ENCODE results near the gene TNFSF4. TPM values are rescaled to one million over a fixed set of nuclear protein-coding genes. Genes with fewer than 3 reads are reported as not detected.

The TNFSF4 gene
- total and polyA plus RNA-seq, 2 of the 4 experiments (the other 2 are of a cell fraction), result 13.4 to 19.7 TPM

DNA sequence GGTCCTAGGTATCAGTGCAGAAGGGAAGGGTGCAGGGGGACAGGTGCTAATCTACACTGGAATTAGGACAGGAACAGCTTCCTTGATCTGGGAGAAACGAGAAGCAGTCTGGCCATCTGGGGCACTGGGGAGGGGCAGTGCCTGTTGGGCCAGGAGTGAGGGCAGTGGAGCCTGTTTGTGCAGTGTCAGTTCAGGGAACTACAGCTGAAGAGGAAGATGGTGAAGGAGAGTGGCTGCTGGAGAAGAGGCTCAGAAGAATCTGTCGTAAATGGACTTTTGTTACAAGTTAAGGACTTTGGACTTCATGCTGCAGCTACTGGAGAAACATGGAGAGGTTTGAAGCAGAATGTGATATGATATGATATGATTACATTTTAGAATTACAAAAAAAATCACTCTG, 3.2 kb upstream of the TNFSF4 start:
- Histone ChIP-seq H2BK120ac (ENCODE audit: low read depth, low read length) (no peak overlapping the region), H3K9ac (ENCODE audit: low read depth, low read length) (no peak overlapping the region), H3K27ac (ENCODE audit: insufficient read depth, low read length) (no peak overlapping the region), H3K9me3 (ENCODE audit: control insufficient read depth, insufficient read depth, low read length) (no peaks in the 10 kb centered on the region), H3K56ac (ENCODE audit: extremely low read depth, insufficient read depth, low read length) (no peak overlapping the region), H3K4me3 (ENCODE audit: insufficient read depth, low read depth, low read length) (no peak overlapping the region), H2BK5ac (ENCODE audit: low read depth, low read length, poor library complexity, severe bottlenecking) (no peak overlapping the region), H3K9me1 (ENCODE audit: insufficient read depth, low read length) (no peaks in the 10 kb centered on the region; the same call in 1 of the 2 replicates), H3K23ac (ENCODE audit: low read depth, low read length) (no peak overlapping the region), H4K20me1 (ENCODE audit: insufficient read depth, low read length) (no peaks in the 10 kb centered on the region), H3K14ac (replicated peaks; ENCODE audit: low read depth, low read length) (no peak overlapping the region), H3K36me3 (ENCODE audit: control insufficient read depth, insufficient read depth, low read length) (no peaks in the 10 kb centered on the region), H4K5ac (ENCODE audit: low read depth, low read length) (no peak overlapping the region), H4K91ac (ENCODE audit: insufficient read depth, low read depth, low read length) (no peak overlapping the region), H2AFZ (replicated peaks; ENCODE audit: low read length, poor library complexity) (peak overlapping the region; percentile 29), H3K4me1 (ENCODE audit: control insufficient read depth, insufficient read depth, low read length) (peaks cover 8% of the 10 kb centered on the region), H3K79me1 (ENCODE audit: low read depth in 1 of 2, low read length in 2 of 2) (peaks cover 0 to 10% of the 10 kb centered on the region in 2 experiments; a peak in 1 of 4 replicates), H3K18ac (ENCODE audit: low read depth, low read length) (no peak overlapping the region), H2BK20ac (ENCODE audit: low read depth, low read length) (no peak overlapping the region), H2BK15ac (ENCODE audit: low read depth, low read length) (no peak overlapping the region), H2AK5ac (ENCODE audit: low read depth, low read length) (0 out of 2 replicates have a peak overlapping the region, but pooled peaks have one; percentile 3), H3K4ac (ENCODE audit: low read depth, low read length) (0 out of 2 replicates have a peak overlapping the region, but pooled peaks have one; percentile 42), H3K27me3 (ENCODE audit: control insufficient read depth, insufficient read depth, low read length) (no peaks in the 10 kb centered on the region), H3K4me2 (ENCODE audit: low read depth, low read length) (no peak overlapping the region), H4K8ac (ENCODE audit: low read depth in 2 of 2, low read length in 2 of 2) (no peak overlapping the region), H2AK9ac (replicated peaks; ENCODE audit: low read depth, low read length, poor library complexity) (no peak overlapping the region)
- TF ChIP-seq POLR2A (IDR thresholded peaks at IDR 0.05; ENCODE audit: low read depth, low read length) (no peak), MXI1 (IDR thresholded peaks at IDR 0.05; ENCODE audit: borderline replicate concordance, low read depth, low read length) (no peak), RFX5 (IDR thresholded peaks at IDR 0.05; ENCODE audit: low read depth, low read length) (no peak), RCOR1 (IDR thresholded peaks at IDR 0.05; ENCODE audit: insufficient replicate concordance, low read length) (no peak), CHD1 (IDR thresholded peaks at IDR 0.05; ENCODE audit: low read depth, low read length) (no peak), CTCF (conservative IDR thresholded peaks at IDR 0.05; ENCODE audit: low read depth, low read length) (no peak), ELK1 (IDR thresholded peaks at IDR 0.05; ENCODE audit: borderline replicate concordance, low read depth, low read length) (no peak), FOS (IDR thresholded peaks at IDR 0.05; ENCODE audit: low read depth, low read length) (no peak), BHLHE40 (IDR thresholded peaks at IDR 0.05; ENCODE audit: low read depth, low read length) (no peak), MAFK (IDR thresholded peaks at IDR 0.05; ENCODE audit: low read depth, low read length) (no peak), SMC3 (IDR thresholded peaks at IDR 0.05; ENCODE audit: low read depth, low read length) (no peak), RAD21 (IDR thresholded peaks at IDR 0.05; ENCODE audit: low read length) (no peak), MAZ (IDR thresholded peaks at IDR 0.05; ENCODE audit: borderline replicate concordance, low read depth, low read length) (no peak), CEBPB (IDR thresholded peaks at IDR 0.05; ENCODE audit: low read depth, low read length) (no peak), USF2 (IDR thresholded peaks at IDR 0.05; ENCODE audit: low read depth, low read length) (no peak), NFE2L2 (IDR thresholded peaks at IDR 0.05; ENCODE audit: low read depth, low read length) (no peak)
- dilution Hi-C loops (cut with HindIII; ENCODE audit: low sequenced_read_pairs, unreplicated experiment), result no loop called here
- ChIA-PET CTCF (no interaction called here), POLR2A (ENCODE audit: unreplicated experiment) (no interaction called here)
- DNase-seq (no peak), ATAC-seq (ENCODE audit: low read depth) (no peak)
- intact Hi-C loops (cut with micrococcal nuclease), result no loop called here
- 83% methylated on average over 2 of the region's 2 CpGs; no CpG with 5 or more reads in 1 of the 2 experiments for WGBS, 2 experiments (ENCODE audit: extremely low coverage in 2 of 2, insufficient read length in 1 of 2)
- no TSS peak for BruUV-seq (replicated peaks)
- in situ Hi-C loops (cut with MboI; ENCODE audit: low sequenced_read_pairs), result no loop called here
